GM23248 (cell line): ENCODE data around the gene TIPRL. TPM values are rescaled to one million over a fixed set of nuclear protein-coding genes. Genes with fewer than 3 reads are reported as not detected.
"Not testable (repeated sequence)": the region's sequence is repeated elsewhere in the genome, so short reads cannot be mapped to it uniquely, and the experiment has no call there.

ENCODE experiments used
- DNase-seq: peaks from one replicate; pipeline ENCODE4 v3.0.0-alpha.2; 2015
- H2AFZ ChIP-seq: fragments of 200-600 bp; sonication (generic); 2 replicates; pipeline ENCODE4 v1.6.1; 2016; ENCODE audit warnings: antibody characterized with exemption
- H3F3A ChIP-seq: fragments of 200-600 bp; sonication (generic); 2 replicates; pipeline ENCODE4 v1.6.1; 2016; ENCODE audit warnings: mild to moderate bottlenecking, antibody characterized with exemption, mixed run types; ENCODE audit not compliant: insufficient read depth
- H3K27ac ChIP-seq: fragments of 200-600 bp; sonication (generic); 2 replicates; pipeline ENCODE4 v1.5.1; 2016; ENCODE audit warnings: mild to moderate bottlenecking
- H3K27me3 ChIP-seq: fragments of 200-600 bp; sonication (generic); replicated peaks from 2 replicates; pipeline ENCODE4 v1.6.1; 2016; ENCODE audit warnings: mild to moderate bottlenecking; ENCODE audit not compliant: insufficient read depth
- H3K36me3 ChIP-seq: fragments of 200-600 bp; sonication (generic); 2 replicates; pipeline ENCODE4 v1.6.1; 2016; ENCODE audit warnings: low read depth, mild to moderate bottlenecking
- H3K4me1 ChIP-seq: fragments of 200-600 bp; sonication (generic); 2 replicates; pipeline ENCODE4 v1.6.1; 2016; ENCODE audit warnings: mild to moderate bottlenecking; ENCODE audit not compliant: insufficient read depth
- H3K4me2 ChIP-seq: fragments of 200-600 bp; sonication (generic); one replicate; pipeline ENCODE4 v1.6.1; 2016; ENCODE audit warnings: mild to moderate bottlenecking; ENCODE audit not compliant: unreplicated experiment
- H3K4me3 ChIP-seq: fragments of 200-600 bp; sonication (generic); 2 replicates; pipeline ENCODE4 v1.5.1; 2016; ENCODE audit warnings: mild to moderate bottlenecking
- H3K79me2 ChIP-seq: fragments of 200-600 bp; sonication (generic); 2 replicates; pipeline ENCODE4 v1.6.1; 2016; ENCODE audit warnings: mild to moderate bottlenecking; ENCODE audit not compliant: insufficient read depth
- H3K9ac ChIP-seq: fragments of 200-600 bp; sonication (generic); 2 replicates; pipeline ENCODE4 v1.6.1; 2016; ENCODE audit warnings: mild to moderate bottlenecking
- H3K9me2 ChIP-seq: fragments of 200-600 bp; sonication (generic); 2 replicates; pipeline ENCODE4 v1.6.1; 2016; ENCODE audit warnings: mixed run types, mild to moderate bottlenecking, moderate library complexity; ENCODE audit not compliant: insufficient read depth
- H3K9me3 ChIP-seq: fragments of 200-600 bp; sonication (generic); one replicate; pipeline ENCODE4 v1.6.1; 2017; ENCODE audit warnings: low read depth
- H4K20me1 ChIP-seq: fragments of 200-600 bp; sonication (generic); 2 replicates; pipeline ENCODE4 v1.6.0; 2016; ENCODE audit not compliant: insufficient read depth
- EZH2 ChIP-seq: fragments of 200-600 bp; sonication (generic); IDR thresholded peaks from 2 replicates; pipeline ENCODE4 v1.6.1; 2018; ENCODE audit warnings: antibody characterized with exemption, mild to moderate bottlenecking; ENCODE audit not compliant: insufficient read depth, poor library complexity, severe bottlenecking
- EZH2phosphoT487 ChIP-seq: fragments of 200-600 bp; sonication (generic); IDR thresholded peaks from 2 replicates; pipeline ENCODE4 v1.6.1; 2018; ENCODE audit warnings: antibody characterized with exemption, moderate library complexity, mild to moderate bottlenecking, low read depth; ENCODE audit not compliant: insufficient read depth
- WGBS, 2 experiments: methylation state at CpG; one replicate each; pipeline ENCODE4 v1.1.6; 2015 to 2017; ENCODE audit warnings: low lambda C conversion rate in 2 of 2, low coverage in 1 of 2; ENCODE audit errors: missing lambda C conversion rate in 2 of 2; 5-methylcytosine and 5-hydroxymethylcytosine counted together
- in situ Hi-C: fragments of 300-500 bp; cut with MboI; formaldehyde crosslinking; loops from 2 replicates; pipeline ENCODE4 v1.15.0; 2020
- polyA plus RNA-seq: library from polyadenylated mRNA; unstranded; fragments of >200 nt; fragmentation: Nextera tagmentation; extraction: Ambion mirVana; gene quantifications from 2 replicates; pipeline ENCODE4 v1.2.1, GENCODE V29; 2016
- total RNA-seq: library from RNA; depleted of rRNA; stranded (reverse); fragments of >200 nt; shearing (Covaris generic); gene quantifications from 2 replicates; pipeline ENCODE4 v1.2.3, GENCODE V29; 2014

Gene TIPRL
- total and polyA plus RNA-seq, 2 experiments from 2014 or later = 36.6 to 62.9 TPM

- WGBS, 2 experiments = 82 to 87% methylated on average over 3 of the region's 3 CpGs
- TF ChIP-seq EZH2 (no peak), EZH2phosphoT487 (no peak)
- in situ Hi-C loops = no loop called here
These were observed 6.4 kb upstream of the TIPRL start for GRCh38 chr1:168172250-168172915.

GRCh38 chr1:168178227-168178637, 530 bp upstream of the TIPRL start:
- DNase-seq = no peak
- 78 to 79% methylated on average over 5 of the region's 5 CpGs for WGBS, 2 experiments

More at GRCh38 chr1:168172250-168172915, 6.4 kb upstream of the TIPRL start:
- Histone ChIP-seq H3K27ac (no peak overlapping the region), H3K4me2 (no peak overlapping the region), H3K9me3 (no peaks in the 10 kb centered on the region), H3K27me3 (no peaks in the 10 kb centered on the region), H3K36me3 (no peaks in the 10 kb centered on the region), H4K20me1 (no peaks in the 10 kb centered on the region), H3K9me2 (no peaks in the 10 kb centered on the region), H3F3A (no peaks in the 10 kb centered on the region), H3K4me3 (no peak overlapping the region), H2AFZ (peak overlapping the region; percentile 19; the same call in 1 of the 2 replicates), H3K4me1 (no peaks in the 10 kb centered on the region), H3K79me2 (no peaks in the 10 kb centered on the region), H3K9ac (no peak overlapping the region)
- DNase-seq = no peak

GRCh38 chr1:168179438-168180147, 831 bp downstream of the TIPRL start:
- H3K27me3 ChIP-seq = no peaks in the 10 kb centered on the region
- no peaks in the 10 kb centered on the region for H3K36me3 ChIP-seq
- WGBS, 2 experiments = 2 to 3% methylated on average over 20 of the region's 20 CpGs
- H3F3A ChIP-seq = peaks cover 19% of the 10 kb centered on the region
- peak; percentile 58 for DNase-seq
- no peaks in the 10 kb centered on the region for H3K9me3 ChIP-seq
- in situ Hi-C loops = no loop called here
- no peaks in the 10 kb centered on the region for H4K20me1 ChIP-seq
- H3K79me2 ChIP-seq = peaks cover 56% of the 10 kb centered on the region
- 0 out of 2 replicates have a peak, but pooled peaks cover 6% of the 10 kb centered on the region for H3K4me1 ChIP-seq
- peak overlapping the region; percentile 77 for H3K27ac ChIP-seq
- peak overlapping the region; percentile 97 for H2AFZ ChIP-seq
- H3K4me2 ChIP-seq = peak overlapping the region; percentile 91
- H3K9ac ChIP-seq = peak overlapping the region; percentile 91
- H3K4me3 ChIP-seq = peak overlapping the region; percentile 99
- no peak for TF ChIP-seq EZH2phosphoT487
- TF ChIP-seq EZH2 = no peak
- no peaks in the 10 kb centered on the region for H3K9me2 ChIP-seq

More at GRCh38 chr1:168178227-168178637, 530 bp upstream of the TIPRL start:
- H3K36me3 ChIP-seq = no peaks in the 10 kb centered on the region
- H3K27me3 ChIP-seq = no peaks in the 10 kb centered on the region
- in situ Hi-C loops = no loop called here
- no peak for TF ChIP-seq EZH2
- TF ChIP-seq EZH2phosphoT487 = no peak
- H3K4me2 ChIP-seq = peak overlapping the region; percentile 56
- peak overlapping the region; percentile 99 for H3K4me3 ChIP-seq
- H4K20me1 ChIP-seq = no peaks in the 10 kb centered on the region
- no peaks in the 10 kb centered on the region for H3K9me2 ChIP-seq
- peaks cover 42% of the 10 kb centered on the region for H3K79me2 ChIP-seq
- H3K4me1 ChIP-seq = 0 out of 2 replicates have a peak, but pooled peaks cover 6% of the 10 kb centered on the region
- peak overlapping the region; percentile 91 for H3K9ac ChIP-seq
- H3K27ac ChIP-seq = peak overlapping the region; percentile 77
- no peaks in the 10 kb centered on the region for H3K9me3 ChIP-seq
- peaks cover 19% of the 10 kb centered on the region for H3F3A ChIP-seq
- peak overlapping the region; percentile 97 for H2AFZ ChIP-seq

- H3K27ac ChIP-seq = peak overlapping the region; percentile 77
- peak overlapping the region; percentile 99 for H3K4me3 ChIP-seq
- DNase-seq = no peak
- TF ChIP-seq EZH2 (no peak), EZH2phosphoT487 (no peak)
- 0 out of 2 replicates have a peak, but pooled peaks cover 6% of the 10 kb centered on the region for H3K4me1 ChIP-seq
- H3K9ac ChIP-seq = peak overlapping the region; percentile 91
- H3K9me3 ChIP-seq = no peaks in the 10 kb centered on the region
- 4 to 7% methylated on average over 2 of the region's 2 CpGs for WGBS, 2 experiments
- H2AFZ ChIP-seq = peak overlapping the region; percentile 97
- peak overlapping the region; percentile 91 for H3K4me2 ChIP-seq
- in situ Hi-C loops = no loop called here
- peaks cover 61% of the 10 kb centered on the region for H3K79me2 ChIP-seq
- no peaks in the 10 kb centered on the region for H4K20me1 ChIP-seq
- H3K27me3 ChIP-seq = no peaks in the 10 kb centered on the region
- no peaks in the 10 kb centered on the region for H3K9me2 ChIP-seq
- H3K36me3 ChIP-seq = peaks cover 3% of the 10 kb centered on the region; the same call in 1 of the 2 replicates
- peaks cover 19% of the 10 kb centered on the region for H3F3A ChIP-seq
These were observed 1.4 kb downstream of the TIPRL start for GRCh38 chr1:168180148-168180524.

- H3K27me3 ChIP-seq, H3K4me3 ChIP-seq, in situ Hi-C loops, H3K4me1 ChIP-seq, H3K9me3 ChIP-seq, DNase-seq, H2AFZ ChIP-seq, H4K20me1 ChIP-seq, H3K27ac ChIP-seq, H3K36me3 ChIP-seq, H3K9me2 ChIP-seq, H3K9ac ChIP-seq: not testable (repeated sequence)
- 96 to 97% methylated on average over 15 of the region's 15 CpGs for whole genome bisulfite sequencing, 2 experiments
- peak overlapping the region; percentile 91 for H3K4me2 ChIP-seq
- peaks cover 19% of the 10 kb centered on the region for H3F3A ChIP-seq
- H3K79me2 ChIP-seq = peaks cover 72% of the 10 kb centered on the region
These were observed 2.4 kb downstream of the TIPRL start for GRCh38 chr1:168181063-168181720.
